Stimulated activated CD8-positive, alpha-beta memory T cell treated with anti-CD3 and anti-CD28 coated beads, Interleukin-7, amount 100 ng/mL, for 1 hour (primary cell): ENCODE measurements around the gene FNIP2.
"Not testable (repeated sequence)": the region's sequence is repeated elsewhere in the genome, so short reads cannot be mapped to it uniquely, and the experiment has no call there.

Experiments used
- DNase-seq, 2 donors: peaks; one replicate each; pipeline ENCODE4 v3.0.0-alpha.2; 2020; ENCODE audit warnings: low read depth in 2 of 2

FNIP2 gene

DNA sequence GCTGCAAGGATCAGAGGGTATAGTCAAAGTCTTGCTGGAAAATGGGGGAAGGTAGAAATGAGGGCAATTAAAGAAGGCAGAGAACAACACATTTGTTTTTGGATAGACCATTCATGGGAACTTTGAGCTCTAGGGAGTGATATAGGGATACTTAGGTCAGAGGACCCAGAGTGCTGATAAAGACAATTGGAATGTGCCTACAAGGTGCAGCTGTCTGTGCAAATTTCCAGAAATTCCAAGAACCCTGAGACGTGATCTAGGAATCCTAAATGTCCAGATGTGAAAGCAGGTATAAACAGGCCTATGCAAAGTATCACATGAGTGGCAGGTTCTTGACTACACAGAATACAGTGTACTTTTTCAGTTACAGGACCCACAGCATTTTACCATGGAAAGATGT, 24.2 kb downstream of the FNIP2 start:
- no peak for DNase-seq

DNA sequence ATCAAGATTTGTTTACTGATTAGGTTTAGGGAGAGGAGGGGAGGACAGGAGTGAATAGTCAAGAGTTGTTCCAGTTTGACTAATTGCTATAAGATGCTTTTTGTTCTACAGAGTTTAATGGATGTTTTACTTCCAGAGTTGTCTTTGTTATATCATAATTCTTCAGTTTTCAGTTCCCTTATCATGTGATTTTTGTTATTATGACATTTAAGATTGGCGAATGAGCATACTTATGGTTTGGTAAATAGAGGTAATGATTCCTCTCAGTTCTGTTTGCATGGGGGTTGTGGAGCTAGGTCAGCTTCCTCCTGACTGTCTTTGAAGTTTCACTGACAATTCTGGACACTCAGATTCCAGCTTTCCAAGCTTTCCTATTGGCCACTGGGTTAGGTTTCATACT, 24.6 kb downstream of the FNIP2 start:
- DNase-seq: not testable (repeated sequence)

DNA sequence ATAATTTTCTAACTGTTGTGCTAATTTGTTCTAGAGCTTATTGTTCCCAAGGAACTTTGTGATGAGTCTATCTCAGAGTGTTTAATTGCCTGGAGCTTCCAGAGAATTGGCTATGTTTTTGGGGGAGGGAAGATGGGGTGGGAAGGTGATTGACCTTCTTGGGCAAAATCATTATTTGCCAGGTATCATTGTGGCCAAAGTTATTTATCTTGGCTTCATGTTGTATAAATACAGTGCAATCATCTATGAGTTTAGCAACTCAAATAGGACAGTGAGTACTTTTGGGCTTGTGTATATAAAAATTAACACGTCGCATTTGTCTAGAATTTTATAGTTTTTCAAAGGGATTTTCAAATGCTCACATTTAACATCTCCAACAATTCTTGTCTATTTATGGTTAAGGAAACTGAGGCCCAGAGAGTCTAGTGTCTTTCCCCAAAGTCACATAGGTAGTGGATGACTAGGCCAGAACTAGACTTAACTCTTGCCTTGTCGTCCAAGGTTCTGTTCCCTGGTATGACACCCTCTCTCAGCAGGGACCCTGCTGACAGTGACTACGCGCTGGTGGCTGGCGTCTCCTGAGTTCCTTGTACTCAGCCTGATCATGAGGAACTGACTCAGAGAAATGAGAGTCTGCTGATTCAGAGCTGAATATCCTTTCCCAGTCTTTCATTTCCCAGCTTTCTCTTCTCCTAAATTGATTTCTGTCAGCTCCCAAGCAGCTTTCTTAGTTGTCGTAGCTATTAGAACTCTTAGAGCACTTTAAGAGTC, 27.7 kb downstream of the FNIP2 start:
- DNase-seq: no peak

DNA sequence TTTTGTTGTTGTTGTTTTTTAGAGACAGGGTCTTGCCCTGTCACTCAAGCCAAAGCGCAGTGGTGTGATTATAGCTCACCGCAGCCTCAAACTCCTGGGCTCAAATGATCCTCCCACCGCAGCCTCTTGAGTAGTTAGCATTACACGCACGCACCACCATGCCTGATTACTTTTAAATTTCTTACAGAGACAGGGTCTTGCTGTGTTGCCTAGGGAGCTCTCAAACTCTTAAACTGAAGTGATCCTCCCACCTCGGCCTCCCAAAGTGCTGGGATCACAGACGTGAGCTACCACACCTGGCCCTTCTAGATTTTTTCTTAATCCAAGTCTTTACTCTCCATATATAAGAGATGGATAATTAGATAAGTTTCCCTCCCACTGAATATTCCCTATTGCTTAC, 29.2 kb downstream of the FNIP2 start:
- DNase-seq: no peak

DNA sequence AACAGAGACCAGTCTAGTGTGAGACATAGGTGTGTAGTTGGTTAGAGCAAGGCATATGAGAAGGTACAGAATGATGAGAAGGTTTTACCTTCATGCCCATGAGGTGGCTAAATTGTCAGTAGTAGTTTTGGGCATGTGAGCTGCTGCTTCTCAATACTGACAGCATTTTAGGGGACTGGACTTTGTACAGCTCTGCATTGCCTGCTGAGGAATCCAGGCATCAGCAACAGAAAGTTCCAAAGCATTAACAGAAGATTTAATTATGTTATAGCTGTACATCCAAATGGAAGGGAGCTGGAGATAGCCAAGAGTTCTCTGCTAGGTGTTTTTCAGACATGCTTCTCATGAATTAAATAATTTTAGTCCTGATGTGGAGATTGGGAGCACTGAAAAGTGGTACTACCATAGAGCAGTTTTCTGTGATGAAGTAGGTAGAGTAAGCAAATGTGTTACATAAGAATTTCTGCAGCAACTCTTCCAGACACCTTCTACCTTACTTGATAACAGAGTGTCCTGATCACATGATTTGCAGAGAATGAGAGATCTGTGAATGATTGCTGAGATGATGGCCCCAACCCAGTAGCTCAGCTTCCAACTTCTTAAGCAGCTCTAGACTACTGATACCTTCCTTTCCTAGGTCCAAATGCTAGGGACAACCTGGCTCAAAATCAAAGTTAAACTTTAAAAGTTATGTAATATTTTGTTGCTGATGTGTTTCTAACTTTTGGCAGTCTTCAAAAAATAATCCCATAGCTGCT, 30.4 kb downstream of the FNIP2 start:
- no peak for DNase-seq

DNA sequence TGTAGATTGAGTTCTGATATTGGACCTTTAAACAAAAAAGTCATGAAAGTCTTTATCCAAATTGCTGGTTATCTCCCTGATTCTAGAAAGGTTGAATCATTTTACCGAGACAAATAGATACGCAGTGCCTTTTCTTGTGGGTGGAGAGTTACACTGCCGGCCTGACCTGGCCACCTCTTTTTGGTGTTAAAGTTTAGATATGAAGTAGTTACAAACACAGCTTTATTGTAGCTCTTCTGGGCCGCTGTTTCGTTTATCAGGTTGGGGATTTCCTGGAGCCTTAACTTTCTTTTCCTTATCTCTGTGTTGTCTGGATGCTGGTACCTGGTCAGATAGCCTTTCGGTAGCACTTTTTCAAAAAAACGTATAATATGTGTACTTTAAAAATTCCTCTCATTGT, 31.0 kb downstream of the FNIP2 start:
- no peak for DNase-seq

DNA sequence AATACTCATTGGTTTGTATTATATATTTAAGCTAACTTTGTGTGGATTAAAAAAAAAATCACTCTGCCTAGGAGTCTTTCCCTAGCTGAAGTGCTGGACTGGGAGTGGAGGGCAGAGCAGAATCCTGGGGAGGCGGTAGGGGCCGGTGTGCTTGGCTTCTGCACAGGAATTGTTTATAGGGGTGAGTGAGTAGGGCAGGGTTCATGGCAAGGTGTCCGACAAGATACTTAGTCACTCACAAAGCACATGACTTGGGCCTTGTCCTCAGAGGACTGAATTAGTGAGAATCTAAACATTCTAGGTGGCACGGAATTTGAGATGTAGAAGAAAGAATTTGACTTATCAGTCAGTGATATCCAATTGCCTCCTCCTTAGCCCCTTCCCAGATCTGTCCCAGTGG, 32.2 kb downstream of the FNIP2 start:
- no peak for DNase-seq

DNA sequence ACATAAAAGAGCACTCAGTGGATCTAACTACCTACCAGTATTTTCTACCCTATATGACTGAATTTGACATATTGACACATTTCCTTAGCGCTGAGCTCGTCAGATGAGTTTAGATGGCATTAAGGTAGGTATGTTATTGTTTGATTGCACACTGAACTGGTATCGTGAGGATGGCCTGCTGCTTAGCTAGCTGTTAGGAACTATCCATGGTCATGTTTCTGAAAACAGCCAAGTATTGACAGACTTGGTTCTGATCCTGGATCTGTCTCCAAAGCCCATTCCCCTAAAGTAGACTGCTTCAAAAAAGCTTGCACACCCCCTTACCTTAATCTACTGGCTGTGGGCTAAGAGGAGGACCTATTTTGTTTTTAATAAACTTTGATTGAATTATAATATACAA, 32.9 kb downstream of the FNIP2 start:
- DNase-seq: no peak

DNA sequence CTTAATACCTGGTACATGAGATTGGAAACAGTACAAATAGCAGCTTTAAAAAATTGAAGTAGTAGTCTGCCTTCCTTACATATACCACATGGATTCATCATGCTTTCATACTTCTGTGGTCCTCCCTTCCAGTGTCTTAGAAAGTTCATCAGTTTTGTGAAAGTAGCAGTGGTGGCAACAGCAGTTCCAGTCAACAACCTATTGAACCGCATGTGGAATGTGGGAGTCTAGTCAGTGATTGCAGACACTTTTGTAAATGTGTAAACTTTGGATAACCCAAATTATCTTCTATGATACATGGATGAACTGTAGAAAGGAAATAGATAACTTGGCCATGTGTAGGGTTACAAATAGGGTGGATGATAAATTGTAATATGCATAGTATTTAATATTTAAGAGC, 34.1 kb downstream of the FNIP2 start:
- DNase-seq: no peak

DNA sequence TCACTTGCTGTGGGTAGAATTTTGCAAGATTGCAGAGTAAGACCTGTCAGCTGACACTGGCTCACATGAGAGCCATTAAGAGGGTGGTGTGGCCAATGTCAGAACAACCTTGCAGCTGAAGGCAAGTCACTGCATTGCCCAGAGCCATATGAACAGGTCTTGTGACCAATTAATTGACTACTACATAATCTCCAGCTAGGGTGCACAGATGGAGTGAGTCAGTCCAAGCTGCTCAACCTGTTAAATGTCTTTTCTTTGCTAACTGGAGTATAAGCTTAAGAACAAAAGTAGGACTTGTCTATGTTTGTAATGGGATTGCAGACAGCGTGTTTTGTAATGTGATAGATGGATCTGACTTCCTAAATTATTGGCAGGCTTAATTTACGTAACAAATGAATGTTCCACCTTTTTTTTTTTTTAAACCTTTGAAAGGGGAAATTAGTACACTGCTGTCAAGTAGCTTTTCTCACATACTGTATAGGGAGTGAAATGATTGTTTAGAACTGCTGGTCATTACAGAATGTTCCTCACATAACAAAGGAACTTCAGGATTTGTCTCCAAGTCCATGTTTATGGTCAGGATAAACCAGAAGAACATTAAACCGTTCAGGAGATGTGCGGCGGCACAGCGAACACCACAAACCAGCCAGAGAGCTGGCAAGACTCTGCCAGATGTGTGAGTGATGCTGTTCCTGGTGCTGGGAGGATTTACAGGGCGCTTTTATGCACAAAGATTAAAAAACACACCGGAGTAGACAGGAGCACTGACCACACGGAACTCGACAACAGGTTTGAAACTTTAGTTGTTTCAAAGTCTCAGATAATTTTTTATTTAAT, 37.0 kb downstream of the FNIP2 start:
- DNase-seq: no peak

DNA sequence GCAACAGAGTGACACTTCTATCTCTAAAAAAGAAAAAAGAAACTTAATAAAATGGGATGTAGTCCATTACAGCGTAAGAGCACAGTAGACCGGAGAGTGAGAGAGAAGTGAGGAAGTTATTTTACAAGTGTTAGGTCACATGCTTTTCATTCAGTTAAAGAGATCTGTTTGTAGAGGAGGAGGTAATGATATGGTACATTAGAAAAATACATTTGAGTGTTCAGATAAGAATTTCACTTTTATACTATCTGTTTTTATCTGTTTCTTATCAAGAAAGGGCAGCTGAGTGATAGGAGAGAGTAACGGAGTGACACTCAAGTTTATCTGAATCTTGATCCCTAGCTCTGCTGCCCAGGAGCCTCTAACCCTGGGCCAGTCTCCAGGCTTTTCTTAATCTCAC, 38.9 kb downstream of the FNIP2 start:
- DNase-seq: no peak

DNA sequence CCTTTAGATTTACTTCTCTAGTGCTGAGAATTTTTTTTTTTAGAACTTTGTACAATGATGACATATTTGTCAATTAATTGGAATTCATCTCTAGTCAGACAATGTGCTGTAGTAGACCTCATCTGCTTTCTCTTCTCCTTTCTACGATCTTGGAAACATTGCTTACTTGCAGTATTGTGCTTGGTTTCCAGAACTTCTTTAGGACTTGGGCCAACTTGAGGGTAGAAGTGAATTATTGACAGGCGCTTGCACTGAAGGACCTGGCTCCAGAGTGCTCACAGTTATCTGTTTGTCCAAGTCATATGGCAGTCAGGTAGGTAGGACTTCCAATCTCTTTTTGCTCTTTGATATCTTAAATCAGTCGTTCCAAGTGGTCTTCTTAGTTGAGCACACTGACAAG, 39.6 kb downstream of the FNIP2 start:
- DNase-seq: no peak

DNA sequence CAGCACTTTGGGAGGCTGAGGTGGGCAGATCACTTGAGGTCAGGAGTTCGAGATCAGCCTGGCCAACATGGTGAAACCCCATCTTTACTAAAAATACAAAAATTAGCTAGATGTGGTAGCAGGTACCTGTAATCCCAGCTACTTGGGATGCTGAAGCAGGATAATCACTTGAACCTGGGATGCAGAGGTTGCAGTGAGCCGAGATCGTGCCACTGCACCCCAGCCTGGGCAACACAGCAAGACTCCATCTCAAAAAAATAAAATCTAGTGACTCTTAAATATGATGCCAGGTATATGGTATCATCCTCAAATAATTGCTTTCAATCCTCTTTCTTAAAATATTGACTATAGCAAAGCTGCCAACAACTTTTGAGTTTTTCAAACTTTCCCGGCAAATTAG, 40.4 kb downstream of the FNIP2 start:
- DNase-seq: not testable (repeated sequence)

DNA sequence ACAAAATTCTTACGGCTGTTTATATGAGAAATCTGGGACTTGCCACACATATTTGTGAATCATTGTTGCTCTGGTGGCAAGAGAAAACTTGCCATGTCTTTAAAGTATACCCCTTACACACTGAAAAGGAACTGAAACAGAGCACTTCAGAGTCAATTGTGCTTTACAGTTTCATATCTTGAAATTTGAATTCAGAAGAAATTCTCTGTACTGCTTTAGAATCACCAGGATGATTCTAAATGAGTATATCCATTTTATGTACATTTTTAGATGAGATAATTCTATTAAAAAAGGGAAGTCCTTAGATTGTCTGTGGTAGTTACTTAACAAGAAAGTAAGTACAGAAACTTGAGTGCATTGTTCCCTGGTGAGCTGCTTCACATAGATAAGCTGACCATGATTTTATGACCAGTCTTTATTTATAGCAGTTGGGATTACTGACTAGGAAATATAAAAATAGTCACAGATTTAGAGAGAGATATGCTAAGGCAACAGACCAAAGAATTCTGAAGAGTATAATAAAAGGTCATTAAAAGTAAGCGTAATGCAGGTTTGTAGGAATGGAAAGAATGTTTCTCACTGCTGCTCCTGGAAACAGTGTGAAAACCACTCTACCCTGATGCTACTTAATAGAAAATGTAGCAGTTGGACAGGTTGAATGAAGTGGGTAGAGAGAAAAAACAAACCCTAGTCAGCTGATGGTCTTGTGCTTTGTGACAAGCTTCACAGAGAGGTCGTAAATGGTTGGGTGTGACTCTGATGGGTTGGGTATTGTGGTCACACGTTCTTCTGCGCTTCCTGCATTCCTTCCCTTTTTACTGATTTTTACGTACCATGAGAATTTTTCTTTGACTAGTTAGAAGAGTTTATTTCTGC, 41.0 kb downstream of the FNIP2 start:
- peak in 1 of 2 donors; percentile 3 for DNase-seq

DNA sequence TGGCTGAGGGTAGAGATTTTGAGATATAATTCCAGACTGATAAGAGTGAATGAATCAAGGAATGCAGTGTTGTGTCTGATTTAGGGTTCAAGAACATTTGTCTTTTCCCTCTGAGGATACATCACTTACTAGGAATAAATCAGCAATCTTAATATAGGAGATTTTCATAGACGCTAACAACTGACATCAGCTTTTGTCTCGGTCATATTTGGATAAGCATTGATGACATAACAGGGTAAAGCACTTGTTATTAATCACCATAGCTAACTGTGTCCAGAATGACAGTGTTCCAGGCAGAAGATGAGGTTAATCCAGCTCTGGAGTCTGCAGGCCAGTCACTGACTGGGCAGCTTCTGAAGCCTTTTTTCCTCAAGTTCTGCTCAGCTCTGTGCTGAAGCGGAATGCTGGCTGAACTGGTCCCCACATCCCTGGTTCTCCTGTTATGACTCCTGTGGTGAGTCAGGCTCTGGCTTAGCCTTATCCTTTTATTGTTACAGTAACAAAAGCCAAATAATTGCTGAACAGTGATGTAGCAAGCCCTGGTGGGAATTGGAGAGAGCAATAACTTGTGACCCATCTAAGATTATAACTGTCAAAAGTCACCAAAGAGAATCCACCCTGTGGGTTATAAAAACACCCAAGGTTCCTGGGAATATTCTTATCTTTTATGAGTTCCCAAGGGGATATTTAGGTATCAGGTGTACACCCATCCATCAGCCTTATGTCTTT, 41.8 kb downstream of the FNIP2 start:
- no peak for DNase-seq

DNA sequence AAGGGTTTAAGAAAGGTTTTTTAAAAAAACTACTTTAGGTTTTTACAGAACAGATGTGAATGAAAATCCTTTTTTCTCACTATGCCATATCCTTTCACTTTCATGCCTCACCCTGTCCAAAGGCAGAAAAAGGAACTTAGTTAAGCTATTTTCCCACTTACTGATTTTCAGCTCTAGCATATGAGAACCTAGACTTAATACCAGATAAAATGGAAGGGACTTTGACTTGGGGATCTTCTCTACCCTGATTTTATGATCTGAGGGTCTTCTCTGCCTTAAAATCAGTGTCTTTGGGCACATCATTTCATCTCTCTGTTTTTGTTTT, 42.4 kb downstream of the FNIP2 start:
- no peak for DNase-seq

DNA sequence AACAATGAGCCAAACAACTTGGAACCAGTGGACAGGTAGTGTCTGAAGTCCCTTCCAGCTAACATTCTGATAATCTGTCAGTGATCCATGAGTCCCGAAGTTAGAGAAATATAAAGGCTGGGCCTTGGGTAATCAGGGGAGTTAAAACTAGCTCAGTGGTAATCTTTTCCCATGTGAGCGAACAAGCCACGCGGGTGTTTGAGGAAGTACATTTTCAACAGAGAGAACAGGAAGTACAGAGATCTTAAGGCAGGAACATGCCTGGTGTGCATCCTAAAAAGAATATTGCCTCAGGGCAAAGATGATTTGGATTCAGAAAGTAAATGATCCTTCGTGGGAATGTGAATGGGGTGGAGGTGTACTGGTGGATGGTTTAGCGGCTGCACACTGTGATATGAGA, 42.9 kb downstream of the FNIP2 start:
- no peak for DNase-seq

DNA sequence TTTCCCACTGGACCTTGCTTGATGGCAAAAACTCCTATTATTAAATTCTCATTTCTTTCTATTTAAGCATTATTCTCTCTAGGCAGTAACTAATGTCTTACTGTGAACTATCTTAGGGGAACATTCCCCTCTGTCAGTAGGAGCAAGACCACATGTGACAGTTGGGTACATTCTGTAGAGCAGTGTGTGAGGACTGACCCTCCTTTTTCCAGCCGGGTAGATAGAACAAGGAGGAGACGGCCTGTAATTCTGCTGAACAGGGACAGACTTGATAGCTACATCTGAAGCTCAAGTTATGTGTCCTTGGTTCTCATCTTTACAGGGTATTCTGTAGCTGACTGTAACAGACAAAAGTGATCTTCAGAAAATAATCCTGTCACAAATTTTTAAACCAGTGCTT, 43.3 kb downstream of the FNIP2 start:
- DNase-seq: no peak

DNA sequence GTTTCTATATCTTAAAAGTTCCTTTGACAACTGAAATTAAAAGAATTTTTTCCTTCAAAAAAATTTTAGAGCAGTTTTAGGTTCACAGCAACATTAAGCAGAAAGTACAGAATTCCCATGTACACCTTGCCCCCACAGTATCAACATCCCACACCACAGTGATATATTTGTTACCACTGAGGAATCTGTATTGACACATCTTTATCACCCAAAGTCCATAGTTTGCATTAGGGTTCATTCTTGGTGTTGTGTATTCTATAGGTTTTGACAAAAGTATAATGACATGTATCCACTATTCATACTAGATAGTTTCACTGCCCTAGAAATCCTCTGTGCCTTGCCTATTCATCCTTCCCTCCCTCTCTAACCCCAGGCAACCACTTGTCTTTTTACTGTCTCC, 43.7 kb downstream of the FNIP2 start:
- no peak for DNase-seq

DNA sequence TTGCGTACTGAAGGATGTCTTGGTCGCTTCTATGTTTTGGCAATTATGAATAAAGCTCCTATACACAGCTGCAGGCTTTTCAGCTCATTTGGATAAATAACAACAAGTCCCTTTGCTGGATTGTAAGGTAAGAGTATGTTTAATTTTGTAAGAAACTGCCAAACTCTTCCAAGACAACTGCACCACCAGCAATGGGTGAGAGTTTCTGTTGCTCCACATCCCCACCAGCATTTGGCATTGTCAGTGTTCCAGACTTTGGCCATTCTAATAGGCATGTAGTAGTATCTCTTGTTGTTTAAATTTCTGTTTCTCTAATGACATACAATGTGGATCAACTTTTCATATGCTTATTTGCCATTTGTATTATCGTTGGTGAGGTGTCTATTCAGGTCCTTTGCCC, 44.3 kb downstream of the FNIP2 start:
- no peak for DNase-seq

DNA sequence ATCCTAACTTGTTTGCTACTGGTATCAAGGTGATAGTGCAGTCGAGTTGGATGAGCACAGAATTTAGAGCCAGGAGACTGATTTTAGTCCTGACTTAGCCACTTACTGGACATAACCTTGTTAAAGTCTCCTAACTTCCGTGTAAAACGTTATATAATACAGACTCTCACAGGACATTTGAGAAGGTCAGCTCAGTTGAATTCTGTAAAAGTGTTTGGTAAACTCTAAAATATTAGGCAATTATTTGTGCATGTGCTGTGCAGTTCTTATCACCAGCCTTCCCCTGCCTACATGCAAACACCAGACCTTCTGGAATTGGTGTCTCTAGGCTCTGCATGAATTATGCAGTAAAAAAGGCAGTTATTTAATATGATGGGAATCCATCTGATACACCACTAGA, 45.4 kb downstream of the FNIP2 start:
- DNase-seq: no peak
